Measurements from ENCODE around the gene ATP2B3. TPM values are rescaled to one million over a fixed set of nuclear protein-coding genes. Genes with fewer than 3 reads are reported as not detected.

The ATP2B3 gene
- 7.2 TPM for total RNA-seq

DNA sequence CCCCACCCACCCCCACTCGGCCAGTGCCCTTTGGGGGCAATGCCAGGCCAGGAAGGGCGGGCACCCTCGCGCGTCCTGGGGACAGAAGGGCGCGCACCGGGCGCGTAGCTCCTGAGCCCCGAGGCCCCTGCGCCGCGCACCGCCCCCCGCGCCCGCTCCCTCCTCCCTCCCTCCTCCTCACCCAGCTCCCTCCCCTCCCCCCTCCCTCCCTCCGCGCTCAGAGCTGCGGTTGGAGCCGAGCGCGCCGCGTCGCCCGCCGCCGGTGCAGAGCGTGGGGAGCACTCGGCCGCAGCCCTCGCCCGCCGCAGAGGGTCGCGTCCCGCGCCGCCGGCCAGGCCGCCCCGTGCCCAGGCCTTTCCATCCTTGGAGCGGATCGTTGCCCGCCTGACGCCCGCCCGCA lies at the start of gene ATP2B3:
Gene ATP2B3 (plus strand): TSS at position 220 of the 400 bp plus-strand sequence. CDS start 18,606 bp downstream, outside the sequence.
- no peak for DNase-seq

DNA sequence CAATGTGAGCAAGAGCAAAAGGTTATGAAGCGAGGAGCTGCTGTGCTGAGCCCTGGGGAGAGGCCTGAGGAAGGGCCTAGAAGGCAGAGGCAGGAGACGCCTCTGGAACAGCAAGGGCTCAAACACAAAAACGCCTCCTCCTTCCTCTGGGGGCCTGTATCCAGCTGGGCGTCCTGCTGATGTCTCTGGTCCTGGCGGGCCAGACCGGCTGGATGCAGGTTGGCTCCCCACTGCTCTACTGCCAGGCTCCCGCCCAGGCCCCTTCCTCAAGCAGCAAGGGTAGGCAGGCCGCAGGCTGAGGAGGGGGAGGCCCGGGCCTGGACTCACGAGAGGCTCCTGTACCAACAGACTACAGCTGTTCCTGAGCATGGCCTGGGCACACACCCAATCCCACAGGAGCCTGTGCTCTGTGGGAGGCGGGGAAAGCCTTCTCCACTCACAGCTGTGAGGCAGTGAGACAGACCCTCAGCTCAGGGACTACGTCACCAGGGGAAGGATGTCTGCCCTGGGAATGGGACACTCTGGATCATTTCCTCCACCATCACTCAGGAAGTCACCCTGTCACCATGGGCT lies 49.3 kb upstream of the ATP2B3 start:
- DNase-seq, result no peak

DNA sequence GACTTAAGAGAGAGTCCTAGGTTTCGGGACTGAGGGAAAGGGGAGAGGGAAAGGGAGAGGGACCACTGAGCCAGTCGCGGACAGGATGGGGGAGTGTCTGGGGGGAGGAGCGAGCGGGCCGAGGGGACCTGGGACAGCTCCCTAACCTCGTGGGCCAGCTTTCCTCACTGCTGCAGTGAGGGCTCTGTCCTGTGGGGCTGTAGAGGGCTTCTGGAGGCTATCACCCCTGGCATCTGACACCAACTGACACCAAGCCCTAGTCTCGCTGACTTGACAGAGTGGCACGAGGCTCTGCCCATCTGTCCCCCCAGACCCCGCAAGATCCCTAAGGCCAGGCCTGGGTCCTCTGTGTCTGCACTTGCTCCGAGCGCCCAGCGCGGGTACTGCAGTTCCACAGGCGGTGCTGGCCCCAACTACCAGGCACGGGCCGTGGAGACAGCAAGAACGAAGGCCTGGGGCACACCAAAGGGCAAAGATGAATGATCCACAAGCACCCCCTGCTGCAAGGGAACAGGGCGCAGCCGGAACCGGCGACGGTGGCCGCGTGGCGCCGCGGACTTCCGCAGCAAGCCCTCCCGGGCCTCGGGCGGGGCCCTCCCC lies 47.5 kb upstream of the ATP2B3 start:
- no peak for DNase-seq

DNA sequence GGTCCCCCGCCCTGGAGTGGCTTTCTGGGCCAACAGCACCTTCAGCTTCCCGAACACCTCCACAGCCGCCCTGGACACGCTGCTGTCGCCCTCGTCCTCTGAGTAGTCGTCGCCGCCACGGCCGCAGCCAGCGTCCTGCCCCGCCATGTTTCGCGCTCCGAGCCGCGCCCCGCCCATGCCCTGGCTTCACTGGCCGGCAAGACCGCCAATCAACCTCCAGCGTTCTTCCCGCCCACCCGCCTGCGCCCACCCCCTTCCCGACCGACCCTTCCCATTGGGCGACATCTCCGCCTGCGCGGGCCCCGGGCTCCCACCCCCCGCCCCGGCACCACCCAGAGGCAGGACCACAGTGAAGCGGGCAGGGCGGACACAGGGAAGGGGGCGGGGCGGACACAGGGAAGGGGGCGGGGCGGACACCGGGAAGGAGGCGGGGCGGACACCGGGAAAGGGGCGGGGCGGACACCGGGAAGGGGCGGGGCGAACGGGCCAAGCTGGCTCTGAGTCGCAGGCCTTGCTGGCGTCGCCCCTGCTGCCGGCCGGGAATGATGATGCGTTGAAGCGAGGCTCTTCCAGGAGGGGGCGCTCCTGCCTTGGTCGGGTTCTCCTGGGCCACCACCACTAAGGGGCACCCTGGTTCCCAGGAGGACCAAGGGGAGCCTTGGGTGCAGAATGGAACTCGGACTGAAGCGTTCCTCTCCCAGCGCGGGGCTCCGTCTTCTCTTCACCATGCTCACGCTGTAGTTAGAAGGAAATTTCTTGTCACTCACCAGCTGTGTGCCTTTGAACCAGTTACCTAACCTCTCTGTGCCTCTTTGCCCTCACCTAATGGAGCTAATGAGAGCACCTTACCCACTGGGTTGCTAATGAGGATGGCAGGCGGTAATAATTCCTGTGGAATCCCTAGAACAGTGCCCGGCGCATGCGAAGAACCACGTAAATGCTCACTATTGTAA lies 46.8 kb upstream of the ATP2B3 start, which contains the start of gene HAUS7:
Gene HAUS7 (minus strand): TSS at position 166 of the 953 bp plus-strand sequence. CDS start 19 bp downstream, at position 147.
- DNase-seq, result peak; percentile 91

DNA sequence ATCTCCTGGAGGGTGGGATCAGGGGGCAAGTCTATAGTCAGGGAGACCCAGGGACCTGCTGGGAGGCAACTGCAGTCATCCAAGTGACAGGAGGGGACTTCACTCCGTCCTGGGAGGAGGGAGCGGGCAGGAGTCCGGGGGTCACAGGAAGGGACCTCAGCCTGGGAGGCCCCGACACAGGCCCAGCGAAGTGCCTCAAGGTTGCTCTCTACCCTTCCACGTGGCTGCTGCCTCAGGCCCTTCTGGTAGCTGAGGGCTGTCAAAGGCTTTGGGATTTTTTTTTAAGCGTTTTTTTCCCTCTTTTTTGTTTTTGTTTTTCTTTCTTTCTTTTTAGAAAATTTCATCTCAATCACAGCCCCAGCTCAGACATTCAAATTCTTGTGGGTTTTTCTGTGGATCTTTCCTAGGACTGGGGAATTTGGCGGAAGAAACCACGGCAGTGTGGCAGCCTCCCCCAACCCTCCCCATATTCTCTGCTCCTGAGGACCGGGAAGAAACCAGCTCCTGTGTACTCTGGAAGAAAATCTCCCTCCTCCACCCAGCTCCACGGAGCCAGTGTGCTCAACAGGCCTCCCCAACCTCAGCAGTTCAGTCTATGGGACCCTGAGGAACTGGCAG lies 45.7 kb upstream of the ATP2B3 start:
- no peak for DNase-seq

DNA sequence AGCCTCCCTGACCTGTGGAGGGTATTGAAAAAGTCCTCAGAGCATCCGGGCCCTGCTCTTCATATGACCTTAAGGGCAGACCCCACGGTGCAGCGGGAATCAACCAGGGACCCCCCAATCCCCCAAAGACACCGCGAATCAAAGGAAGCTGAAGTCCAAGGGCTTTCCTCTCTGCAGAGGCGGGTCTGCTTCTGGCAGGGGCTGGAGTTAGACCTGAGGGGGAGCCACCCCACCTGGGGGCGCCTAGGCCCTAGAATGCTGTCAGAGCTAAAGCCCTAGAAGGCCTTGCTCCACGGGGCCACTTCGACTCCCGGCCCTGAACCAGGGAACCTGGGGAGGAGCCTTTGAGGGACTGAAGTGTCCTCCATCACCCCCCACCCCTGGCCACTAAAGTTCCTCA lies 44.3 kb upstream of the ATP2B3 start:
- no peak for DNase-seq

DNA sequence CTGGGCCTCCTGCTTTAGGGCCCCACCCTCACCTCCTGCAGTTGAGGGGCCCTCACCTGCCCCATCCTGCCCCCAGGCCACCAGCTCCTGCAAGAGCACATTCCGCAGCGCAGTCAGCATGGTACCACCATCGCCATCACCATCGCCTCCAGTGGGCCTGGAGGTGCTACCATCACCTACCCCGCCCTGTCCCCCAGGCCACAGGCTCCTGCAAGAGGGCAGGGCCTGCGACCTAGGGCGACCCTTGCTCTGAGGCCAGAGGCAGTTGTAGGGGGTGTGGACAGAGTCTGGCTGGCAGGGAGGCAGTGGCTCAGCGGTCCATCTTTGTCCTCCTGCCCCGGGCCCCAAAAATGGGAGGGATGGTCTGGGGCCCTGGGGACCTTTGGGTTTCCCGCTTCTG lies 43.2 kb upstream of the ATP2B3 start:
- no peak for DNase-seq

DNA sequence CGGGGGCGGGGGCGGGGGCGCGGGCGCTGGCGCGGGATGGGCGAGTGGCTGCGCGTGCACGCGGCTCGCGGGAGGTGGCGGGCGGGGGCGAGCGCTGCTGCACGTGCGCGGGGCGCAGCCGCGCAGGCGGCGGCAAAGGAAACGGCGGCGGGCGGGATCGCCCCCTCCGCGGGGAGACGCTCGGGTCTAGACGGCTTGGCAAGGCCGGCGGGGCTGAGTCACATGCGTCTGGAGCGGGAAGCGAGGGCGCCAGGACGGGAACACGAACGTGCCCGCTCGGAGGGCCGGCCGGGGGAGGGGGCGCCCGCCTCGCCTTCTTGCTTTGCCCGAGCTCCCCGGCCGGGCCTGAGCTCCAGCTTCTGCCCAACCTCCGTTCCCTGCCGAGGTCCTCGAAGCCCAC lies 42.7 kb upstream of the ATP2B3 start:
- DNase-seq, result peak; percentile 24

DNA sequence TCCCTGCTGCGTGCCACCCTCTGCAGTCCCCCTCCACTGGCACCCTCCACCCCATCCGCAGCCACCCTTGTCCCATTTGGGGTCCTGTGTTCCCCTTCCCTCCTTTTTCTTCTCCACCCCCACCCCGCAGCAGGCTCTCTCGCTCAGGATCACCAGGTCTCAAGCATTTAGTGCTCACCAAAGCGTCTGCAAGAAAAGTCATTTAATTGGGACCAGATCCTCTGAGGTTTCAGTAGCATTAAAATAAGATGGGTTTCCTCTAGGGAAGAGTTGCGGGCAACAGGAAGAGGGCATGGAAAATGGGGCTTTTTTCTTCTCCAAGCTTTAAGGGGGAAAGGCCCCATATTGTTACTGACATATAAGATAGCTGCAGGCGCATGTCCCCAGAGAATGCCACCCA lies 42.2 kb upstream of the ATP2B3 start:
- DNase-seq, result no peak

DNA sequence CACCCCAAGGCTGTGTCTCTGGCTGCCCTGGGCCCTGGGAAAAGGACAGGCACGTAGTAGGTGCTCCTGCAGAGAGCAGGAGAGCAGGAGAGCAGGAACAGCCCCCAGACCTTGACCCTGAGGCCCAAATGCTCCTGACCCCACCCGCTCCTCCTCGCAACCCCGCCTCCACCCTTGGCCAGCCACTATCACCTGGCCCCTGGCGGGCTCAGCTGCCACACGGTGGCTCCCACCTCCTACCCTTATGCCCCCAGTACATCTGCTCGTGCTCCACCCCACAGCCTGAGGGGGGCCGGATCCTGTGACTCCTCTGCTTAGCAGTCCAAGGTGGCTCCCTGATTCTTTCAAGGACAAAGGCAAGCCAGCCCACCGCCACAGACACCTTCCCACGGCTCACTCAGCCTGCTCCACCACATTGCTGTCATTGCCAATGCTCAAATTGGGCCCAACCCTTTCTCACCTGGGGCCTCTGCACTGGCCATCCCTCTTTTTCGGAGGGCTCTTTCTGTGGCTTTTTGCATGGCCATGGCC lies 41.6 kb upstream of the ATP2B3 start:
- no peak for DNase-seq

DNA sequence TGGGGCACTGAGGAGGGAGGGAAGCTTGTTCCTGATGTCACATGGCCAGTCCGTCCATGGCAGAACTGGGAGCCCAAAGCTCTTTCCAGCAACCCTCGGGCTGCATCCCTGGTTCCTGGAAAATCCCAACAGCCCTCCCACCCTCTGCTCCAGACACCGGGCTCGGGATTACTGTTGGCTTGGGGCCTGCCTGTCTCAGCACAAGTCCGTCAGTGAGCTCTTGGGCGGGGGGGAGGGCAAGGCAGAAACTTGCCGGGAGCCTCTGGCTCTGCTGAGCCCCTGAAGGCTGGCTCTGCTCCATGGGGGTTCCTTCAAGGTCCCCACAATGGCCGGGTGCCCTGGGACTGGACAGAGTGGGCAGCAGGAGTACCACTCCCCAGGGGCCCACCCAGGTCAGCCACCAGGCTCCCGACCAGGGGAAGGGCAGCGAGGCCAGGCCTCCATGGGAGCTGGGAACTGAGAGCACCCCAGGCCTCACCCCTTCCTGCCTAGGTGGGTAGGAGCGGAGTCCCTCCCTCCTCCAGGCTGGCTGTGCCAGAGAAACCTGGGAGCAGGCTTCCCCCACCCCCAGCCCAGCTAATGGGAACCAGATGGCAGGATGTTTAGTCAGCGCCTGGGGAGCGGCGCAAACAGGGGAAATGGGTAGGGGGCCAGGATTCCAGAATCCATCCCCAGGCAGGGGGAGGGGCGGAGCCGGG lies 40.6 kb upstream of the ATP2B3 start:
- no peak for DNase-seq

DNA sequence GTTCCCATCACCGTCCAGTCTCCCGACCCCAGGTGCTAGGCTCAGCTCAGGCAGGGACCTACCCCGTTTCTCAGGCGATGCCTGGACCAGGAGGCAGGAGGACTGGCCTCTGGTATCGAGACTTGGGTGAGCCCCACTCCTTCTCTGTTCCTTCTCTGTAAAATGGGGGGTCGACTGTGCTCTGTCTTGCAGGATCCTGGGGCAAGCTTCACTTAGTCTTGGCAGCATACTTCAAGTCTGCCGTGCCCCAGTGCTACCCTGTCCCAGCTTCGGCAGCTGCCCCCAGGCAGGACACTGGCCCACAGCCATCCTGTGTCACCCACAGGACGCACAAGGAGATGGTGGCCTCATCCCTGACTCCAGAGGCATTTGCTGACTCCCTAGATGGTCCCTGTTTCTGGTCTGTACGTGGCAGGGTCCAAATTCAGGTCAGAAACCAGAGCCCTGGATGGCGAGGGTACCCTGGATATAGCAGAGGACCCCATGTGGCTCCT lies 40.0 kb upstream of the ATP2B3 start:
- DNase-seq, result no peak

DNA sequence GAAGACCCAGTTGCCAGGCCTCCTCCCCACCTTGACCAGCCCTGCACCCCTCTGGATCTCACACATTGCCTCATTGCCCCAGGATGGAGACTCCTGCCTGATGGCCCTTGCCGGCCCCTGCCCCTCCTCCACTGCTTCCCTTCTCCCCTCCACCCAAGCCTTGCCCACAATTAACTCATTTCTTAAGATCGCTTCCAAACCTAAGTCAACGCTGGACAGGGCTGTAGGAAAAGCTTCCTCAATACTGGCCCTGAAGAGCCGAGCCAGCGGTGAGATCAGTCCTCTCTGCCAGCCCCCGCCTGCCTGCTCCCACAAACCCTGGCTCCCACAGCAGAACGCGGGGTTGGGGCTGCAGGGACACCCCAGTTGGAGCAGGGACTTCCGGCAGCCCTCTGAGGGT lies 39.5 kb upstream of the ATP2B3 start:
- DNase-seq, result no peak

DNA sequence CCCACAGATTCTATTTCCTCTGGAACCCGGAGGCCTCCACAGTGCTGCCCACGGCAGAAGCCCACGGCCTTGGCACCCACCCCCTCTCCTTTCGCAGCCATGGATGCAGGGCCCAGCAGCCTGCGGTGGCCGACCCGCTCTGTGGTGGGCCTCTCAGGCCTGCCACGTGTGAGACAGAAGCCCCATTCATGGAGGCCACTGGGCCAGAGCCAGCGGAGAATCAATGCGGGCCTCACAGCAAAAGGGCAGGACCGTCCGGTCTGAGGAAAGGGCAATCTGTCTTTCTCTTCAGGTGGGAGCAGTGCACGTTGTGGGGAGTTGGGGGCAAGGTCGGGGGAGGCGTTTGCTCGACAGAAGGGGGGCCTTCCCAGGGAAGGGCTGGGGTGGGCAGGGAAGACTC lies 38.7 kb upstream of the ATP2B3 start:
- no peak for DNase-seq

DNA sequence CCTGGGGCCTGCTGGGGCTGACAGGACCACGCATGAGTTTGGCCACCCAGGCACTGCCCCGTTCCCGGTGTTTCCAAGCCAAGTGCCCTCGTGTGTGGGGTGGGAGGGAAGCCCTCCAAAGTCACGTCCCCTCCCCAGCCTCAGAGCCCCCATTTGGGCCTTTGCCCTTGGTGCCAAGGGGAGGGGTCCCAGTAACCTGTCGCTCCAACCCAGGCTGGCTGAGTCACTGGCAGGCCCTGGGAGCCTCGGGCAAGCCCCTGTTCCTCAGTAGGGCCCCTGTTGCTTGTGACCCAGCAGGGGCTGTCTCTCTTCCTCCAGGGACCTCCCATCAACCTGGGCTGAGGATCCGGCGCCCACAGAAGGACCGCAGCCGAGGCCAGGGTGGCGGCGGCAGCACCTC lies 36.4 kb upstream of the ATP2B3 start:
- DNase-seq, result no peak

DNA sequence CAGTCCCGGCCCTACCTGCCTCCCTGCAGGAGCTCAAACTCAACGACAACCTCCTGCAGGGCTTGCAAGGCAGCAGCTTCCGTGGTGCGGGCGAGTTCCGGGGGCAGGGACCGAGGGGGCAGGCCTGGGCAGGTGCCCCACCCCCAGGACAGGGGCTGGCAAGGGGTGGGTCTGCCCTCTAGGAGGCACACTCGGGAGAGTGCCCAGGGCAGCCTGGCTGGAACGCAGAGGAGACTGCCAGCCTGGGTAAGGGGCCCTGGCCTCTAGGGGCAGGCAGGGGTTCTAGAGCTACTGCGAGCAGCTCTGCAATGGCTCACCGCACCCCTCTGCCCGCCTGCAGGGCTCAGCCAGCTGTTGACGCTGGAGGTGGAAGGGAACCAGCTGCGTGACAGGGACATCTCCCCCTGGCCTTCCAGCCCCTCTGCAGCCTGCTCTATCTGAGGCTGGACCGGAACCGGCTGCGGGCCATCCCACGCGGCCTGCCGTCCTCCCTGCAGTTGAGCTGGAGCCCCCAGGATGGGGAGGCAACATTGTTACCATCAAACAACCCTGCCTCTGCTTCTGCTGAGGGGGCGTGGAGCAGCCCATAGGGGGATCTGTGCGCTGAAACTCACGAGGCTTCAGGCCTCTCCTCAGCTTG lies 34.9 kb upstream of the ATP2B3 start:
- DNase-seq, result no peak

DNA sequence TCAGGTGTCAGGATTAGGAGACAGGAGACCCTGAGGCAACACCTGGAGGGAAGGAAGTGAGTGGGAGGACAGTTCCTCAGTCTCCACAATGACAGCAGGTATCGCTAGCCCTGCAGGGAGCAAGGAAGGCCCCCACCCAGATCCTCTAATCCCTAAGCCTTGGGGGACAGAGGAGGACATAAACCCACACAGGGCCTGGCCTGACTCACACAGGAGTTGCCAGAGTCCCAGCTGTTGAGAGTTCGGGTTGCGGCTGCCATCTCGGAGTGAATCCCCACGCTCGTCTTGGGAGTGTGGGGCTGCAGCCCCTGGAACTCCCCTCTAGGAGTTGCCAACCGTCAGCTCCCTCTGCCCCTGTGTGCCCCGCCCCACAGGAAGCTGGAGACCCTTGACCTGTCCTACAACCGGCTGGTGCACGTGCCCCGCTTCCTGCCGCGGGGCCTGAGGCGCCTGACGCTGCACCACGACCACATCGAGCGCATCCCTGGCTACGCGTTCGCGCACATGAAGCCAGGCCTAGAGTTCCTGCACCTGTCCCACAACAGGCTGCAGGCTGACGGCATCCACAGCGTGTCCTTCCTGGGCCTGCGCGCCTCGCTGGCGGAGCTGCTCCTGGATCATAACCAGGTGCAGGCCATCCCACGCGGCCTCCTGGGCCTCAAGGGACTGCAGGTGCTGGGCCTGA lies 31.9 kb upstream of the ATP2B3 start:
- no peak for DNase-seq

DNA sequence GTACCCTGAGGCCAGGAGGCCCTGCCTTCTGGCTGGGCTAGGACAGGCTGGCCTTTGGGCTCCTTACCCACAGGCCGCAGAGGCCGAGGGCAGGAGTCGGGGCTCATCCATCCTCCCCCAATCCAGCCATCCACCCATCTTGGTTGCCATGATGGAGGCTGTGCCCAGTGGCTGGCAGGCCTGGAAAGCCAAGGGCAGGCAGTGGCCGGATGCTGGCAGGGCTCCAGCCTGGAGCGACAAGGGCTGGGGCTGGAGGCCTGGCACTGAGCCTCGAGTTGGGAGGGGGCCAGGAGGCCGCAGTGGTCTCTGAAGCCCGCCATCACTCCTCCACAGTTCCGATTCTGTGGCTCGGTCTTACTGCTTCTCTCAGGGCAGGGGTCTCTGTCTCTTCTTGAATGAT lies 31.3 kb upstream of the ATP2B3 start:
- no peak for DNase-seq

DNA sequence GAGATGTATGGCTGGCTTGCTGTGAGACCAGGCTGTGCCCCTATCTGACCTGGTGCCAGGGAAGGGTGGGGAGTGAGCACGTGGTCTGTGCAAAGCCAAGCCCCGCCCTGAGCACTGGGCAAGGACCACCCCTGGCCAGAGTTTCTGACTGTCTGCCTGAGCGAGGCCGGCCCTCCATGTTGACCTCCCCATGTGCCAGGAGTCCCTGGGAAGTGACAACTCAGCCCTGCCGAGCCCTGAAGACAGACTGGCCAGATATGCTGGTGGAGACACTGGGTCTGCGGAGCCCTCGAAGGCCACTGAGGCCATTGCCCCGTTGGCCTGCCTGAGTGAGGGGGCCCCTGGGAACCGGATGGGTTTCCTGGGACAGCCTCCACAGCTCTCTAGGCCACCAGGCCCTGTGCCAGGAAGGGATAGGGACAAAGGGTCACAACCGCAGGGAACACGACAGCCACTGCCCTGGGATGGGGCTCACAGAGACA lies 29.8 kb upstream of the ATP2B3 start:
- DNase-seq, result no peak

DNA sequence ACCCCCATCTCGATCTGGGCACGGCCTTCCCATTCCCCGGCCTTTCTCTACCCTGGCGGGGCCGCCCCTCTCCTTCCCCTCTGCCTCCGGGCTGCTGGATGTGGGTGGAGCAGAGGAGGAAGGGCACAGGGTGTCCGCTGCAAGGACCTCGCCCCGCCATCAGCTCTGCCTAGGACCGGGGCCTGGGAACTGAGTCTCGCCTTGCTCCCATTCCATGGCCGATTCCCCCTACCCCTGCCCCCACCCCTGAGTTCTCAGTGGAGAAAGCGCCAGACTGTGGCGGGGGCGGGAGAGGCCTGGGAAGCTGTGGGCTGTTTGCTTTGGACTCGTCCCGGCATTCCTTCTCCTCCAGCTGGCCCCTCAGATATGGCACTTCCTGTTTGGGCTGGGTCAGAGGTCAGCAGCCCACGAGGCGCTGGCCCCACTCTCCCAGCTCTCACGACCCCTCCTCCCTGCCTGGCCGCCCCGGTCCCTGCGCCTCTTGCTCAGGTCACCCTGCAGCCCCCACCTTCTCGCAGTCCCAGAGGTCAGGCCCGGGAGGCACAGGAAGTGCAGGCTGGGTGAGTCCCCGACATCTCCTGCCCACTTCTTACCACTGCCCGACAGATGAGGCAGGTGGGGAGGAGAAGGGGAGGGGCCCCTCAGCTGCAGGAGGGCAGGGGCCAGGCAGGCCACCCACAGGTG lies 29.1 kb upstream of the ATP2B3 start:
- no peak for DNase-seq

All from occipital lobe (tissue), 2 donors.